Activated naive CD4-positive, alpha-beta T cell treated with anti-CD3 and anti-CD28 coated beads, Interleukin-2, amount 10 ng/mL, durations not matched to agents 7 days and 5 days (primary cell): ENCODE results near the gene CFAP157.

Experiments
- CTCF ChIA-PET: fragments of 350-600 bp; sonication (Branson Sonifier 250); formaldehyde crosslinking; loops from one replicate; lab custom pipeline; 2021; ENCODE audit warnings: antibody characterized with exemption; lab: Charles Lee
- DNase-seq: peaks from one replicate; pipeline ENCODE4 v3.0.0-alpha.2; 2020
- H3K27ac Mint-ChIP-seq: one replicate; pipeline ENCODE4 v1.8.0; 2021; ENCODE audit warnings: mild to moderate bottlenecking, moderate library complexity, mixed read lengths
- H3K27me3 Mint-ChIP-seq: one replicate; pipeline ENCODE4 v1.8.0; 2021; ENCODE audit warnings: mild to moderate bottlenecking, mixed read lengths
- H3K36me3 Mint-ChIP-seq: one replicate; pipeline ENCODE4 v1.8.0; 2021; ENCODE audit warnings: mixed read lengths
- H3K4me1 Mint-ChIP-seq: one replicate; pipeline ENCODE4 v1.8.0; 2021; ENCODE audit warnings: mixed read lengths
- H3K4me3 Mint-ChIP-seq: one replicate; pipeline ENCODE4 v1.8.0; 2021; ENCODE audit warnings: mild to moderate bottlenecking, moderate library complexity, mixed read lengths
- H3K9me3 Mint-ChIP-seq: one replicate; pipeline ENCODE4 v1.8.0; 2021; ENCODE audit warnings: mixed read lengths

CFAP157 gene

DNA sequence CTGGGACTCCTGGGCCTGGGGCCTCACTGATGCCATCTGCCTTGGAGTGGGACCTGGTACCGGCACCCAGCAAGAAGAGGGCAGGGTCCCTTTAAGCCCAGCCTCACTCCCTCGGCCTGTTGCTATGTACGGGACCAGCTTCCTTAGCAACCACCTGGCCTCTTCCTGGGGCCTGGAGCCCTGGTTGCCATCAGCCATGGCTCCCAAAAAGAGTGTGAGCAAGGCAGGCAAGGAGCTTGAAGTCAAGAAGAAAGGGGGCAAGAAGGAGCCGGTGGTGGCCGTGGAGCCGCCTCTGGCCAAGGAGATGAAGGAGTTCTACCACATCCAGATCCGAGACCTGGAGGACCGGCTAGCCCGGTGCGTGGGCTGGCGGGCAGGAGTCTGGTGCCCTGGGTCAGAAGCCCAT is at the start of gene CFAP157:
Gene CFAP157, plus strand, starts transcription at position 153 of the 406 bp plus-strand sequence. Its CDS starts 44 bp downstream, at position 197.
- no peak within 1 kb of the TSS for H3K27ac Mint-ChIP-seq
- no peak within 1 kb of the TSS for H3K4me3 Mint-ChIP-seq
- H3K36me3 Mint-ChIP-seq, result no peaks in the 10 kb centered on the region
- no peak for DNase-seq
- H3K9me3 Mint-ChIP-seq, result peaks cover 3% of the 10 kb centered on the region
- H3K27me3 Mint-ChIP-seq, result peaks cover 20% of the 10 kb centered on the region
- CTCF ChIA-PET, result no interaction called here
- peaks cover 26% of the 10 kb centered on the region for H3K4me1 Mint-ChIP-seq

DNA sequence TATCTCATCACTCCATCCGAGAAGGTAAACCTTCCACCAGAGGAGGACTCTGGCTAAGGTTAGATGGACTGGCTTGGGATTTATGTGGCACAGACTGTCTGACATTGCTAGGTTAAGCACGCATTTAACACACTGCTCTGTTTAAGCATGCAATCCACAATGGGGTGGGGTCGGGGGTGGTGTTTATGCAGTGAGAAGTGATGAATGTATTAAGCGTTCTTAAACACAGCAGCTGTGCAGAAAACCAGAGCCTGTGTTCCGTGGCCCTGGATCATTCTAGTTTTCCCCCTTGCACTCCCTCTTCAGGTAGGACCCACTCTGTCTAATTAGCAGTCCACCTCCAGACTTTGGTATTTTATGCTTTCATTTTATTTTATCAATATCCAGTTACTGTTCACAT is 48.4 kb upstream of the CFAP157 start:
- H3K4me1 Mint-ChIP-seq, result no peaks in the 10 kb centered on the region
- H3K27me3 Mint-ChIP-seq, result no peaks in the 10 kb centered on the region
- DNase-seq, result no peak
- H3K4me3 Mint-ChIP-seq, result no peak overlapping the region
- H3K36me3 Mint-ChIP-seq, result peaks cover 6% of the 10 kb centered on the region
- no peaks in the 10 kb centered on the region for H3K9me3 Mint-ChIP-seq
- CTCF ChIA-PET, result no interaction called here
- H3K27ac Mint-ChIP-seq, result no peak overlapping the region

- CTCF ChIA-PET, result interaction anchor here (0.7 kb wide), 1 partner anchor 466 kb away, joined by 3 read pairs; no protein-coding TSS in a partner anchor
- H3K27ac Mint-ChIP-seq, result no peak overlapping the region
- no peaks in the 10 kb centered on the region for H3K9me3 Mint-ChIP-seq
- no peaks in the 10 kb centered on the region for H3K27me3 Mint-ChIP-seq
- no peak for DNase-seq
- H3K4me3 Mint-ChIP-seq, result no peak overlapping the region
- H3K4me1 Mint-ChIP-seq, result no peaks in the 10 kb centered on the region
- H3K36me3 Mint-ChIP-seq, result peaks cover 7% of the 10 kb centered on the region
Observed at GRCh38 chr9:127660886-127661741, 45.7 kb upstream of the CFAP157 start.

DNA sequence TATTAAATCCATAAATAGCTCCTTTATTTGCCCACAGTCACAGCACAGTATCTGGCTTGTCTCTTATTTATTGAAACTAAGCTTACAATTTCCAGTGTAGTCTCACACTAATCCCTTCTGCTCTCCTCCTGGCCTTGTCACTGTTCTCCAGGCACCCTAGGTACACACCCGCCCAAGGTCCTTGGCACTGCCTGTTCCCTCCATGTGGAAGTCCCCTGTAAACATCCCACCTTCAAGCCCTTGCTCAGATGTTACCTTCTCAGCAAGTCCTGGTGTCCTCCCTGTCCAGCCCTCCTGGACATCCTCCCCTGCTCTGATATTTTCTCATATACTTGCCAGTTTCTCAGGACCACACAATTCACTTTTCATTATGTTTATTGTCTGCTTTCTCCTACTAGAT is 44.2 kb upstream of the CFAP157 start:
- H3K4me1 Mint-ChIP-seq, result no peaks in the 10 kb centered on the region
- H3K27ac Mint-ChIP-seq, result no peak overlapping the region
- no peaks in the 10 kb centered on the region for H3K27me3 Mint-ChIP-seq
- CTCF ChIA-PET, result no interaction called here
- H3K9me3 Mint-ChIP-seq, result no peaks in the 10 kb centered on the region
- no peak overlapping the region for H3K4me3 Mint-ChIP-seq
- H3K36me3 Mint-ChIP-seq, result peaks cover 7% of the 10 kb centered on the region
- no peak for DNase-seq

- no peak overlapping the region for H3K4me3 Mint-ChIP-seq
- CTCF ChIA-PET, result no interaction called here
- H3K36me3 Mint-ChIP-seq, result peaks cover 7% of the 10 kb centered on the region
- peaks cover 3% of the 10 kb centered on the region for H3K27me3 Mint-ChIP-seq
- H3K27ac Mint-ChIP-seq, result no peak overlapping the region
- H3K9me3 Mint-ChIP-seq, result no peaks in the 10 kb centered on the region
- DNase-seq, result no peak
- no peaks in the 10 kb centered on the region for H3K4me1 Mint-ChIP-seq
Observed at GRCh38 chr9:127664324-127664677, 42.5 kb upstream of the CFAP157 start.

DNA sequence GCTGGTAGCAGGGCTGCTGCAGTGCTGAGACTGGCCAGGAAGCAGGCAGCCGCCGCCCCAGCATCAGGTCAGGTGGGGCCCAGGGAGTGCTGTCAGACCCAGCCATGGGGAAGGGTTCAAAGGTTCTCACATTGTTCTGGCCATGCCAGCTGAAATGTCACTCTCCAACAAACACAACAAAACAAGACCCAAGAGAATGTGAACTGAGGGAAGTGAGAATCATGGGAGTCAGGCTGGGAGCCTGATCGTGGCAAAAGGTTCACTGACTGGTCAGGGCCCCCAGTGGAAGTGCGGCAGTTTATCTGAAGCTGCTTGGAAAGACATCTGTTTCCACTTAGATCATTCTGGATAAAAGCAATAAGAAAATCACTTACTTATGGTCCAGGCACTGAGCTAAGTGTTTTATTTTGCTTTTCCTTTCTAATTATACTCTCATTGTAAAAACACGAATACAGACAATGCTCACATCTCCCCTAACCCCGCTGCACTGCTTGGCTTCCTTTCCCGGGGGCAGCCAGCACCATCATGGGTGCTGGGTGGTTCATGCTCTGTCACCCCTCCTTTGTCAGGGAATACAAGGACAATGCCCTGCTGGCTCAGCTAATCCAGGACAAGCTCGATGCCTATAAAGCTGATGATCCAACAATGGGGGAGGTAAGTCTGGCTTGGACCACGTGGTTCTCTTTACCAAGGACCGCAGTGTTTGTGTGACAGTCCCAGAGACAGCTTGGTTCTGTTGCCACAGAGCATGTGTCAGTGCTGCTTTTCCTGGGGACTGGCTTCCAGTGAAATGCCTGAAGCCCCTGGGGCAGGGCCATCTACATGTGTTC is 41.9 kb upstream of the CFAP157 start:
- Mint-ChIP-seq H3K36me3 (peaks cover 7% of the 10 kb centered on the region), H3K27me3 (peaks cover 3% of the 10 kb centered on the region), H3K27ac (no peak overlapping the region), H3K4me1 (no peaks in the 10 kb centered on the region), H3K9me3 (no peaks in the 10 kb centered on the region), H3K4me3 (no peak overlapping the region)
- CTCF ChIA-PET, result no interaction called here
- no peak for DNase-seq

GRCh38 chr9:127667127-127667844 is 39.5 kb upstream of the CFAP157 start:
- CTCF ChIA-PET, result no interaction called here
- no peaks in the 10 kb centered on the region for H3K4me1 Mint-ChIP-seq
- no peak for DNase-seq
- H3K9me3 Mint-ChIP-seq, result no peaks in the 10 kb centered on the region
- peaks cover 3% of the 10 kb centered on the region for H3K27me3 Mint-ChIP-seq
- H3K4me3 Mint-ChIP-seq, result no peak overlapping the region
- H3K36me3 Mint-ChIP-seq, result peaks cover 8% of the 10 kb centered on the region
- H3K27ac Mint-ChIP-seq, result no peak overlapping the region

DNA sequence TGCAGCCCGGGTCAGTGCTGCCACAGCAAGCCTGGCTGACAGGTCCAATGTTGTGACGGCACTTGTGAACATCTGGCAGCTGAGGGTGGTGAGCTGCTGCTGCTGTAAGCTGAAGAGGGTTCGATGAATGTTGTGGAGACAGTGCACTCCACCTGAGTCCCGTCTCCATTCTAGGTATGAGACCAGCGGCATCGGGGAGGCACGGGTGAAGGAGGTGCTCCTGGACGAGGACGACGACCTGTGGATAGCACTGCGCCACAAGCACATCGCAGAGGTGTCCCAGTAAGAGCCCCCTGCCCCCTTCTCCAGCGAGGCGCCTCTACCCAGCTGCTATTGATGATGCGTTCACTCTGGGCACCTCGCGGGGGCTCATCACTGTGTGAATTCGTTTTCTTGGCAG is 38.9 kb upstream of the CFAP157 start:
- Mint-ChIP-seq H3K36me3 (peaks cover 8% of the 10 kb centered on the region), H3K27ac (no peak overlapping the region), H3K4me1 (no peaks in the 10 kb centered on the region), H3K27me3 (peaks cover 3% of the 10 kb centered on the region), H3K4me3 (no peak overlapping the region), H3K9me3 (no peaks in the 10 kb centered on the region)
- CTCF ChIA-PET, result interaction anchor here (0.6 to 1.2 kb wide), 2 partner anchors 60 to 179 kb away, joined by 3 read pairs; no protein-coding TSS in a partner anchor
- no peak for DNase-seq

GRCh38 chr9:127673234-127673633 is 33.6 kb upstream of the CFAP157 start:
- no peak overlapping the region for H3K27ac Mint-ChIP-seq
- H3K4me3 Mint-ChIP-seq, result no peak overlapping the region
- no peaks in the 10 kb centered on the region for H3K27me3 Mint-ChIP-seq
- DNase-seq, result no peak
- H3K9me3 Mint-ChIP-seq, result no peaks in the 10 kb centered on the region
- peaks cover 4% of the 10 kb centered on the region for H3K36me3 Mint-ChIP-seq
- CTCF ChIA-PET, result no interaction called here
- H3K4me1 Mint-ChIP-seq, result no peaks in the 10 kb centered on the region

DNA sequence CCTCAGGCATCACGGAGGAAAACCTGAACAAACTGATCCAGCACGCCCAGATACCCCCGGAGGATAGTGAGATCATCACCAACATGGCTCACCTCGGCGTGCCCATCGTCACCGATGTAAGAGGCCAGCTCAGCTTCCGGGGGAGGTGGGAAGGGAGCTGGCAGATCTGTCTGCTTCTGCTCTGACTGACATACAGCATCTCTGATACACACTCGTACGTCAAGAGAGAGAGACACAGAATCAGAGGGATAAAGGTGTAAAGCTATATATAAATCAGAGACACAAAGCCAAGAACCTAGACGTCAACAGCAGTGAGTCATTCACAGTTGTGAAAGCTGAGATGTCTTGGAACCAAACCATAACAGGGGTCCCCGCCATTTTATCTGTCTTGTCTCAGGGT is 30.1 kb upstream of the CFAP157 start:
- H3K4me3 Mint-ChIP-seq, result no peak overlapping the region
- no peaks in the 10 kb centered on the region for H3K27me3 Mint-ChIP-seq
- H3K9me3 Mint-ChIP-seq, result no peaks in the 10 kb centered on the region
- no peaks in the 10 kb centered on the region for H3K4me1 Mint-ChIP-seq
- CTCF ChIA-PET, result no interaction called here
- no peak overlapping the region for H3K27ac Mint-ChIP-seq
- peaks cover 5% of the 10 kb centered on the region for H3K36me3 Mint-ChIP-seq
- DNase-seq, result no peak

DNA sequence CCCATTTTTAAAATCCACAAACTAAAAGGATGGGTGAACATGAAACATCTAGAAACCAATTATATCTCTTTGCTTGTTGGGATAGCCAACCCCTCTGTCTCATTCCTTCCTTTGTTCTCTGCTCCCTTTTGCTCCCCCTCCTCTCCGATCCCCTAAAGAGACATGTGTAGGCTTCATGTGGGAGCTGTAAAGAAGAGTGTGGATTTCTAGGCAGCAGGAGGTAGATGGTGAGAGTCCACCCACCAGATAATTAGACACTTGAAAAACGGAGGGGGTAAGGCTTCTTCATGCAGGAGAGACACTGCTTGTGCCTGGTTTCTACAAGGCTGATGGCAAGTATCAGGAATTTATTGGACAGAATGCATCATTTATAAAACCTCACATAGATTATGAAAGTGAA is 27.3 kb upstream of the CFAP157 start:
- H3K9me3 Mint-ChIP-seq, result no peaks in the 10 kb centered on the region
- no peak overlapping the region for H3K4me3 Mint-ChIP-seq
- no peak overlapping the region for H3K27ac Mint-ChIP-seq
- peaks cover 4% of the 10 kb centered on the region for H3K36me3 Mint-ChIP-seq
- H3K4me1 Mint-ChIP-seq, result no peaks in the 10 kb centered on the region
- CTCF ChIA-PET, result no interaction called here
- DNase-seq, result no peak
- no peaks in the 10 kb centered on the region for H3K27me3 Mint-ChIP-seq

DNA sequence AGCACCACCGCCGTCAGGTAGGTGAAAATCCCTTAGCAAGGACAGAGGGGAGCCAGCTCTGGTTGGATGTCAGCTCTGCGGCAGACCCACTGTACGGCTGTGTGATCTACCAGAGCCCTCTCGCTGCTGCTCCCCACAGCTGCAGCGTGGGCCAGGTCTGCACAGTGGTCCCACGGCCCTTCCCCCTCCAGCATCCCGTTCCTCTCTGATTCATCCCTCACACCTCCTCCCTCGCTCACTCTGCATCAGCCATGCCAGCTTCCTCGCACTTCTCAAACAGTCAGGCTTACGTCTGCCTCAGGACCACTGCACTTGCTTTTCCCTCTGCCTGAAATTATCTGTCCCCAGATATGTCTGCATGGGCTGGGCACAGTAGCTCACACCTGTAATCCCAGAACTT is 26.6 kb upstream of the CFAP157 start:
- Mint-ChIP-seq H3K9me3 (no peaks in the 10 kb centered on the region), H3K4me3 (no peak overlapping the region), H3K4me1 (no peaks in the 10 kb centered on the region), H3K27me3 (no peaks in the 10 kb centered on the region), H3K36me3 (peaks cover 4% of the 10 kb centered on the region), H3K27ac (no peak overlapping the region)
- no peak for DNase-seq
- CTCF ChIA-PET, result no interaction called here

GRCh38 chr9:127680846-127681245 is 25.9 kb upstream of the CFAP157 start:
- Mint-ChIP-seq H3K36me3 (peaks cover 4% of the 10 kb centered on the region), H3K4me1 (no peaks in the 10 kb centered on the region), H3K4me3 (no peak overlapping the region), H3K27me3 (no peaks in the 10 kb centered on the region), H3K9me3 (no peaks in the 10 kb centered on the region), H3K27ac (no peak overlapping the region)
- DNase-seq, result no peak
- CTCF ChIA-PET, result no interaction called here
